IMR-90 (cell line): ENCODE measurements around the gene DNAJC28. TPM values are rescaled to one million over a fixed set of nuclear protein-coding genes. Genes with fewer than 3 reads are reported as not detected.

Experiments
- ATAC-seq: fragments of 200-7000 bp; cut with Tn5 transposase; 2 replicates; pipeline ENCODE4 v1.9.1; 2020; ENCODE audit warnings: low read depth, mild to moderate bottlenecking, moderate library complexity
- BruUV-seq: library from RNA; stranded (reverse); fragments of 400-500 nt; replicated peaks from 2 replicates; lab custom pipeline; 2021; lab: Mats Ljungman, UMichigan
- CTCF ChIA-PET: fragments of 300-600 bp; formaldehyde crosslinking; extraction: SDS; loops from one replicate; lab custom pipeline; 2021; ENCODE audit warnings: antibody characterized with exemption; lab: Yijun Ruan, JAX
- POLR2A ChIA-PET: fragments of 300-600 bp; sonication (Branson Sonifier 250); formaldehyde crosslinking; loops from one replicate; lab custom pipeline; 2022; ENCODE audit warnings: antibody characterized with exemption; ENCODE audit not compliant: unreplicated experiment; lab: Charles Lee
- DNase-seq: peaks from one replicate; pipeline ENCODE4 v3.0.0; 2013
- H2AFZ ChIP-seq: replicated peaks from 2 replicates; pipeline ENCODE3; 2013; ENCODE audit warnings: low read length, mild to moderate bottlenecking; ENCODE audit not compliant: poor library complexity
- H2AK5ac ChIP-seq: 2 replicates; pipeline ENCODE4 v1.6.1; 2013; ENCODE audit warnings: low read depth, low read length, inconsistent platforms
- H2AK9ac ChIP-seq: replicated peaks from 2 replicates; pipeline ENCODE3; 2013; ENCODE audit warnings: mild to moderate bottlenecking, low read depth, low read length, moderate library complexity; ENCODE audit not compliant: poor library complexity
- H2BK120ac ChIP-seq: 2 replicates; pipeline ENCODE4 v1.6.1; 2013; ENCODE audit warnings: low read depth, low read length, inconsistent platforms
- H2BK15ac ChIP-seq: 3 replicates; pipeline ENCODE4 v1.6.1; 2013; ENCODE audit warnings: low read depth, low read length, inconsistent platforms
- H2BK20ac ChIP-seq: 2 replicates; pipeline ENCODE4 v1.6.1; 2013; ENCODE audit warnings: low read depth, mild to moderate bottlenecking, inconsistent platforms, low read length, moderate library complexity
- H2BK5ac ChIP-seq: 2 replicates; pipeline ENCODE4 v1.6.1; 2013; ENCODE audit warnings: mild to moderate bottlenecking, low read depth, low read length, inconsistent platforms; ENCODE audit not compliant: poor library complexity, severe bottlenecking
- H3K14ac ChIP-seq: replicated peaks from 2 replicates; pipeline ENCODE4 v1.6.1; 2013; ENCODE audit warnings: low read depth, low read length, inconsistent platforms
- H3K18ac ChIP-seq: 2 replicates; pipeline ENCODE4 v1.6.1; 2013; ENCODE audit warnings: low read depth, low read length, control low read depth
- H3K23ac ChIP-seq: 2 replicates; pipeline ENCODE4 v1.6.1; 2013; ENCODE audit warnings: low read depth, low read length, inconsistent platforms
- H3K27ac ChIP-seq: 2 replicates; pipeline ENCODE4 v1.5.1; 2013; ENCODE audit warnings: mild to moderate bottlenecking, control low read depth, low read length; ENCODE audit not compliant: insufficient read depth
- H3K27me3 ChIP-seq: 2 replicates; pipeline ENCODE4 v1.6.1; 2013; ENCODE audit warnings: low read length; ENCODE audit not compliant: control insufficient read depth, insufficient read depth
- H3K36me3 ChIP-seq: 2 replicates; pipeline ENCODE4 v1.6.1; 2013; ENCODE audit warnings: low read length, mixed read lengths; ENCODE audit not compliant: control insufficient read depth, insufficient read depth
- H3K4ac ChIP-seq: 2 replicates; pipeline ENCODE4 v1.6.1; 2013; ENCODE audit warnings: low read depth, low read length, inconsistent platforms
- H3K4me1 ChIP-seq: 2 replicates; pipeline ENCODE4 v1.6.1; 2013; ENCODE audit warnings: low read length, mixed read lengths; ENCODE audit not compliant: control insufficient read depth, insufficient read depth
- H3K4me2 ChIP-seq: 2 replicates; pipeline ENCODE4 v1.6.1; 2013; ENCODE audit warnings: low read depth, mild to moderate bottlenecking, control low read depth, low read length, moderate library complexity
- H3K4me3 ChIP-seq: 2 replicates; pipeline ENCODE4 v1.5.1; 2013; ENCODE audit warnings: low read depth, mild to moderate bottlenecking, control low read depth, low read length, moderate library complexity; ENCODE audit not compliant: insufficient read depth
- H3K56ac ChIP-seq: 2 replicates; pipeline ENCODE4 v1.6.1; 2013; ENCODE audit warnings: low read length, inconsistent platforms; ENCODE audit not compliant: insufficient read depth; ENCODE audit errors: extremely low read depth
- H3K79me1 ChIP-seq, 2 experiments: 2 replicates each; pipeline ENCODE4 v1.6.1; 2013; ENCODE audit warnings: low read length in 2 of 2, inconsistent platforms in 1 of 2, low read depth in 1 of 2
- H3K9ac ChIP-seq: 2 replicates; pipeline ENCODE4 v1.6.1; 2013; ENCODE audit warnings: low read depth, low read length, control low read depth
- H3K9me1 ChIP-seq: 2 replicates; pipeline ENCODE4 v1.6.1; 2013; ENCODE audit warnings: low read length, inconsistent platforms; ENCODE audit not compliant: insufficient read depth
- H3K9me3 ChIP-seq: 2 replicates; pipeline ENCODE4 v1.6.1; 2013; ENCODE audit warnings: low read length; ENCODE audit not compliant: control insufficient read depth, insufficient read depth
- H4K20me1 ChIP-seq: 2 replicates; pipeline ENCODE4 v1.6.1; 2013; ENCODE audit warnings: low read length, inconsistent platforms; ENCODE audit not compliant: insufficient read depth
- H4K5ac ChIP-seq: 2 replicates; pipeline ENCODE4 v1.6.1; 2013; ENCODE audit warnings: mild to moderate bottlenecking, low read depth, low read length, control low read depth
- H4K8ac ChIP-seq, 2 experiments: 2 replicates each; pipeline ENCODE4 v1.6.1; 2013; ENCODE audit warnings: low read depth in 2 of 2, low read length in 2 of 2, control low read depth in 1 of 2, inconsistent platforms in 1 of 2
- H4K91ac ChIP-seq: 2 replicates; pipeline ENCODE4 v1.6.1; 2013; ENCODE audit warnings: low read depth, low read length, inconsistent platforms; ENCODE audit not compliant: insufficient read depth
- BHLHE40 ChIP-seq: fragments of 150-350 bp; IDR thresholded peaks from 2 replicates; pipeline ENCODE4 v1.6.1; 2016; ENCODE audit warnings: mild to moderate bottlenecking, low read depth, low read length
- CEBPB ChIP-seq: IDR thresholded peaks from 2 replicates; pipeline ENCODE4 v1.6.1; 2012; ENCODE audit warnings: low read depth, low read length, improper control_type of control experiment
- CHD1 ChIP-seq: IDR thresholded peaks from 2 replicates; pipeline ENCODE4 v1.6.1; 2012; ENCODE audit warnings: low read depth, low read length, improper control_type of control experiment
- ELK1 ChIP-seq: fragments of 150-350 bp; IDR thresholded peaks from 2 replicates; pipeline ENCODE4 v1.6.1; 2016; ENCODE audit warnings: low read depth, mild to moderate bottlenecking, low read length, moderate library complexity, borderline replicate concordance
- MAZ ChIP-seq: IDR thresholded peaks from 2 replicates; pipeline ENCODE4 v1.6.1; 2012; ENCODE audit warnings: low read depth, mild to moderate bottlenecking, low read length, improper control_type of control experiment, moderate library complexity, borderline replicate concordance
- MXI1 ChIP-seq: IDR thresholded peaks from 2 replicates; pipeline ENCODE4 v1.6.1; 2012; ENCODE audit warnings: low read depth, mild to moderate bottlenecking, low read length, moderate library complexity, borderline replicate concordance
- RCOR1 ChIP-seq: IDR thresholded peaks from 2 replicates; pipeline ENCODE4 v1.6.1; 2012; ENCODE audit warnings: mild to moderate bottlenecking, low read length, improper control_type of control experiment; ENCODE audit not compliant: insufficient replicate concordance
- RFX5 ChIP-seq: IDR thresholded peaks from 2 replicates; pipeline ENCODE4 v1.8.0; 2012; ENCODE audit warnings: low read depth, mild to moderate bottlenecking, low read length, moderate library complexity
- USF2 ChIP-seq: fragments of 150-350 bp; IDR thresholded peaks from 2 replicates; pipeline ENCODE4 v1.6.1; 2017; ENCODE audit warnings: mild to moderate bottlenecking, antibody characterized with exemption, low read length, low read depth
- WGBS, 2 experiments: methylation state at CpG; one replicate each; pipeline versions ENCODE4 v1.1.5 to v1.1.7; 2013; ENCODE audit warnings: missing lambda C conversion rate in 2 of 2; ENCODE audit not compliant: insufficient read length in 1 of 2; ENCODE audit errors: extremely low coverage in 2 of 2; 5-methylcytosine and 5-hydroxymethylcytosine counted together
- dilution Hi-C: fragments of 300-500 bp; cut with HindIII; formaldehyde crosslinking; loops from one replicate; pipeline ENCODE4 v1.14.3; 2018; ENCODE audit warnings: low sequenced_read_pairs; ENCODE audit not compliant: unreplicated experiment
- in situ Hi-C: fragments of 300-500 bp; cut with MboI; formaldehyde crosslinking; loops from 3 replicates; pipeline ENCODE4 v1.14.3; 2019; ENCODE audit warnings: low sequenced_read_pairs, inconsistent platforms, mixed read lengths
- intact Hi-C: fragments of 100-400 bp; cut with micrococcal nuclease; formaldehyde crosslinking; loops from 2 replicates; pipeline ENCODE4 v1.10.0; 2022
- polyA plus RNA-seq, 3 experiments: library from polyadenylated mRNA; depleted of rRNA; stranded (reverse); fragments of >200 nt; gene quantifications; 2 replicates each; pipeline ENCODE4 v1.2.3, GENCODE V29; 2012; ENCODE audit warnings: low replicate concordance in 1 of 3
- total RNA-seq: library from RNA; depleted of rRNA; stranded (reverse); fragments of >200 nt; gene quantifications from 2 replicates; pipeline ENCODE4 v1.2.3, GENCODE V29; 2012

DNAJC28 gene
- total and polyA plus RNA-seq, 2 of the 4 experiments (the other 2 are of a cell fraction) = 0.54 to 0.65 TPM

- intact Hi-C loops (no loop called here), in situ Hi-C loops (no loop called here), dilution Hi-C loops (no loop called here)
- no peak for TF ChIP-seq RCOR1
- no peak for TF ChIP-seq CHD1
- TF ChIP-seq BHLHE40 = 0 out of 2 replicates have a peak, but pooled peaks have one; percentile 7
- TF ChIP-seq ELK1 = no peak
- TF ChIP-seq USF2 = no peak; the same call in 1 of the 2 replicates
- no peak for TF ChIP-seq RFX5
- no peak for TF ChIP-seq CEBPB
- peak; percentile 13; the same call in 1 of the 2 replicates for TF ChIP-seq MXI1
- no peak for TF ChIP-seq MAZ
- Histone ChIP-seq H3K27ac (peak overlapping the region; percentile 75), H2AK9ac (peak overlapping the region; percentile 96), H3K79me1 (peaks cover 6 to 26% of the 10 kb centered on the region in 2 experiments), H2BK15ac (no peak overlapping the region), H3K4ac (peak overlapping the region; percentile 60), H3K18ac (peak overlapping the region; percentile 15; the same call in 1 of the 2 replicates), H3K14ac (peak overlapping the region; percentile 87), H4K5ac (peak overlapping the region; percentile 21; the same call in 1 of the 2 replicates), H2AK5ac (no peak overlapping the region), H3K9me1 (peaks cover 7% of the 10 kb centered on the region; the same call in 1 of the 2 replicates), H2BK120ac (0 out of 2 replicates have a peak overlapping the region, but pooled peaks have one; percentile 1), H4K8ac (peak overlapping the region in 1 of 2 experiments; percentile 81; a peak in 2 of 4 replicates), H3K23ac (peak overlapping the region; percentile 90), H3K4me3 (peak overlapping the region; percentile 90), H3K9me3 (no peaks in the 10 kb centered on the region), H3K27me3 (no peaks in the 10 kb centered on the region), H3K56ac (peak overlapping the region; percentile 91), H4K20me1 (0 out of 2 replicates have a peak, but pooled peaks cover 5% of the 10 kb centered on the region), H3K4me1 (0 out of 2 replicates have a peak, but pooled peaks cover 2% of the 10 kb centered on the region), H2BK5ac (peak overlapping the region; percentile 77), H4K91ac (no peak overlapping the region), H2AFZ (peak overlapping the region; percentile 96), H3K36me3 (0 out of 2 replicates have a peak, but pooled peaks cover 2% of the 10 kb centered on the region), H3K9ac (peak overlapping the region; percentile 90), H2BK20ac (no peak overlapping the region), H3K4me2 (peak overlapping the region; percentile 92)
- ChIA-PET CTCF (no interaction called here), POLR2A (interaction anchor here (0.6 to 1.5 kb wide), 2 partner anchors 12 to 83 kb away, joined by 5 to 6 read pairs; partner anchors contain the start of gene DNAJC28)
- 0% methylated on average over 43 of the region's 68 CpGs; no CpG with 5 or more reads in 1 of the 2 experiments for WGBS, 2 experiments
- DNase-seq (peak; percentile 17), ATAC-seq (peak; percentile 21)
- no TSS peak for BruUV-seq
Measured at GRCh38 chr21:33478935-33479678, 12.4 kb downstream of the DNAJC28 start.
